Skeletal muscle satellite cell (primary cell): ENCODE data around the gene SLC18B1. TPM values are rescaled to one million over a fixed set of nuclear protein-coding genes. Genes with fewer than 3 reads are reported as not detected.

Experiments
- H3K27me3 ChIP-seq: 2 replicates; pipeline ENCODE4 v1.7.0; 2013; ENCODE audit warnings: low read length; ENCODE audit not compliant: control insufficient read depth, insufficient read depth
- H3K36me3 ChIP-seq: 2 replicates; pipeline ENCODE4 v1.7.0; 2013; ENCODE audit warnings: mild to moderate bottlenecking, control low read depth, low read length; ENCODE audit not compliant: insufficient read depth
- H3K4me1 ChIP-seq: 2 replicates; pipeline ENCODE4 v1.7.0; 2013; ENCODE audit warnings: low read length; ENCODE audit not compliant: control insufficient read depth, insufficient read depth
- H3K4me2 ChIP-seq: 2 replicates; pipeline ENCODE4 v1.7.0; 2013; ENCODE audit warnings: mild to moderate bottlenecking, low read length
- H3K4me3 ChIP-seq: 2 replicates; pipeline ENCODE4 v1.7.0; 2013; ENCODE audit warnings: low read length
- H3K9ac ChIP-seq: 2 replicates; pipeline ENCODE4 v1.7.0; 2013; ENCODE audit warnings: mild to moderate bottlenecking, low read depth, low read length, moderate library complexity
- H3K9me3 ChIP-seq: replicated peaks from 2 replicates; pipeline ENCODE4 v1.7.0; 2013; ENCODE audit warnings: mild to moderate bottlenecking, control low read depth, low read length
- total RNA-seq: library from RNA; depleted of rRNA; stranded (reverse); fragments of >200 nt; gene quantifications from 2 replicates; pipeline ENCODE4 v1.2.3, GENCODE V29; 2012; rRNA removed

Gene SLC18B1
- total RNA-seq = 7.9 and 8.1 TPM in 2 replicates

- Histone ChIP-seq H3K9ac (peak within 1 kb of the TSS; percentile 79), H3K9me3 (no peaks in the 10 kb centered on the region), H3K4me3 (peak within 1 kb of the TSS; percentile 80), H3K4me2 (peak within 1 kb of the TSS; percentile 87), H3K4me1 (peaks cover 3% of the 10 kb centered on the region), H3K36me3 (no peaks in the 10 kb centered on the region), H3K27me3 (no peaks in the 10 kb centered on the region)
Measured at GRCh38 chr6:132797951-132798868, at the start of gene SLC18B1. SLC18B1 (minus strand) TSS chr6:132798637; CDS start chr6:132798456, 181 bp downstream.

GRCh38 chr6:132843316-132844035, 45.0 kb upstream of the SLC18B1 start:
- H3K4me3 ChIP-seq = no peak overlapping the region
- no peaks in the 10 kb centered on the region for H3K4me1 ChIP-seq
- no peak overlapping the region for H3K9ac ChIP-seq
- no peaks in the 10 kb centered on the region for H3K36me3 ChIP-seq
- H3K27me3 ChIP-seq = no peaks in the 10 kb centered on the region
- no peak overlapping the region for H3K4me2 ChIP-seq
- no peaks in the 10 kb centered on the region for H3K9me3 ChIP-seq

DNA sequence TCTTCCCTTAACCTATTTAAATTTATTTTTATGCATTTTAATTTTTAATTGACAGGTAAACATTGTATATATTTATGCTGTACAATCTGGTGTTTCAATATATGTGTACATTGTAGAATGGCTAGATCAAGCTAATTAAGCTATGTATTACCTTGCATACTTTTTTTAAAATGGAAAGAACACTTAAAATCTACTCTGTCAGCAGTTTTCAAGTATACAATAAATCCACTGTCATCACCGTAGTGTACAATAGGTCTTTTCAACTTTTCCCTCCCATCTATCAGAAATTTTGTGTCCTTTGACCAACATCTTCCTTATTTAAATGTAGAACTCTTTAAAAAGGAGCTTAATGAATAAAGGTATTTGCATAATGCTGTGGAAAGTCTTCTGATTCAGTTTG, 43.5 kb upstream of the SLC18B1 start:
- Histone ChIP-seq H3K27me3 (no peaks in the 10 kb centered on the region), H3K4me3 (no peak overlapping the region), H3K9ac (no peak overlapping the region), H3K9me3 (no peaks in the 10 kb centered on the region), H3K4me2 (no peak overlapping the region), H3K36me3 (no peaks in the 10 kb centered on the region), H3K4me1 (no peaks in the 10 kb centered on the region)

GRCh38 chr6:132832891-132833290, 34.5 kb upstream of the SLC18B1 start:
- no peak overlapping the region for H3K4me3 ChIP-seq
- H3K4me2 ChIP-seq = no peak overlapping the region
- no peaks in the 10 kb centered on the region for H3K27me3 ChIP-seq
- no peaks in the 10 kb centered on the region for H3K4me1 ChIP-seq
- no peaks in the 10 kb centered on the region for H3K9me3 ChIP-seq
- no peaks in the 10 kb centered on the region for H3K36me3 ChIP-seq
- H3K9ac ChIP-seq = no peak overlapping the region

DNA sequence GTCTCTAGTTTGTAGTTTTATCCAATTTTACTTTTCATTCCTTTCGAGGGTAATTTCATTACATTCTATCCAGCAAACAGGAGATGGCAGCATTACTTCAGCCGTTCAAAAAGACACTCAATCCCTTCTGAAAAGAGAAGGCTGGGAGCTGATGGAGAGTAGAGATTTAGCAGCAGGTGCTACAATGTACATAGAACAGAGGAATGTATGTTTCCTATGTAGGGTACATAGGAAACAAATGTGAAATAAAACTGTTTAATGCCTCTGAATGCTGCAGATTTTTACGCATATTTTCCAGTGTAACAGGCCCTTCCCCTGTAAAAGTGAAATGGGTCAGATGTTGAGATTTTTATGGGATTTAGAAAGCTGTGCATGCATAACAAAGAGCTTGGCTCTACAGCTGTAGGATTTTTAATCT, 31.9 kb upstream of the SLC18B1 start:
- no peaks in the 10 kb centered on the region for H3K36me3 ChIP-seq
- no peak overlapping the region for H3K9ac ChIP-seq
- H3K27me3 ChIP-seq = no peaks in the 10 kb centered on the region
- no peaks in the 10 kb centered on the region for H3K4me1 ChIP-seq
- no peaks in the 10 kb centered on the region for H3K9me3 ChIP-seq
- H3K4me2 ChIP-seq = no peak overlapping the region
- no peak overlapping the region for H3K4me3 ChIP-seq

GRCh38 chr6:132820629-132821381, 22.4 kb upstream of the SLC18B1 start:
- no peaks in the 10 kb centered on the region for H3K27me3 ChIP-seq
- H3K9ac ChIP-seq = no peak overlapping the region
- H3K36me3 ChIP-seq = peaks cover 42% of the 10 kb centered on the region
- H3K9me3 ChIP-seq = no peaks in the 10 kb centered on the region
- no peak overlapping the region for H3K4me2 ChIP-seq
- no peak overlapping the region for H3K4me3 ChIP-seq
- H3K4me1 ChIP-seq = peaks cover 26% of the 10 kb centered on the region

- no peak overlapping the region for H3K4me3 ChIP-seq
- peaks cover 54% of the 10 kb centered on the region for H3K36me3 ChIP-seq
- no peaks in the 10 kb centered on the region for H3K9me3 ChIP-seq
- H3K4me2 ChIP-seq = no peak overlapping the region
- H3K4me1 ChIP-seq = peaks cover 27% of the 10 kb centered on the region
- H3K27me3 ChIP-seq = no peaks in the 10 kb centered on the region
- no peak overlapping the region for H3K9ac ChIP-seq
Measured at GRCh38 chr6:132819405-132820161, 21.1 kb upstream of the SLC18B1 start.

GRCh38 chr6:132818404-132819359, 20.2 kb upstream of the SLC18B1 start:
- H3K27me3 ChIP-seq = no peaks in the 10 kb centered on the region
- peaks cover 27% of the 10 kb centered on the region for H3K4me1 ChIP-seq
- peaks cover 55% of the 10 kb centered on the region for H3K36me3 ChIP-seq
- no peaks in the 10 kb centered on the region for H3K9me3 ChIP-seq
- no peak overlapping the region for H3K4me3 ChIP-seq
- H3K4me2 ChIP-seq = peak overlapping the region; percentile 6
- peak overlapping the region; percentile 24 for H3K9ac ChIP-seq

DNA sequence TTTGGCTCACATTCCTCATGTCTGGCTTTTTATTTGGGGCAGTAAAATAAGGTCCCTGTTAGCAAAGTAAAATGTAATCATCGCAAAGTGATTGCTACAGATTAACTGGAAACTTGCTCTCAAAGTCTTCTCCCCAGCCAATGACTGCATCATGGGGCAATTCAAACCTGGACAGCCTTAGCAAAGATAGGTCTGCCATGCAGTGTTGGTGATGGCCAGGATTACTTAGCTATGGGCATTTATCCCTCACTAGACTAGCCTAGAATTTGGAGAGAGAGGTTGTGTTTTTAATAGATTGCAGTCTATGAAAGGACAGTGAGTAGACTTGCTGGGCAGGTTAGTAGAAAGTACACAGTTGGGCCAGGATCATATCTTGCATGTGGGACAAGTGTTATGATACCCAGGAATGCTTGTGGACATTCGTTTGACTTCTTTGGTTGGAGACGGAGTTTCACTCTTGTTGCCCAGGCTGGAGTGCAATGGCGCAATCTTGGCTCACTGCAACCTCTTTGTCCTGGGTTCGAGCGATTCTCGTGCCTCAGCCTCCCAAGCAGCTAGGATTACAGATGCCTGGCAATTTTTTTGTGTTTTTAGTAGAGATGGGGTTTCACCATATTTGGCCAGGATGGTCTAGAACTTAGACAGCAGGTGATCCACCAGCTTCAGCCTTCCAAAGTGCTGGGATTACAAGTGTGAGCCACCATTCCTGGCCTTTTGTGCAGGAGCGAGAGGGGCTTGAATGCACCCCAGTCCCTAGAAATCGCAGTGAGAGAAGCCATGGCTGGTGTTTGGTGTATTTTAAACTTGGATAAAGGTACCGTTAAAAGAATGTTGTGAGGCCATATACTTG, 19.3 kb upstream of the SLC18B1 start:
- H3K9me3 ChIP-seq = no peaks in the 10 kb centered on the region
- H3K4me1 ChIP-seq = peaks cover 27% of the 10 kb centered on the region
- H3K4me2 ChIP-seq = peak overlapping the region; percentile 92
- peaks cover 55% of the 10 kb centered on the region for H3K36me3 ChIP-seq
- H3K27me3 ChIP-seq = no peaks in the 10 kb centered on the region
- H3K4me3 ChIP-seq = no peak overlapping the region
- peak overlapping the region; percentile 24 for H3K9ac ChIP-seq
